ENCODE data around the gene EIF5A2. TPM values are rescaled to one million over a fixed set of nuclear protein-coding genes. Genes with fewer than 3 reads are reported as not detected.

EIF5A2 gene
- total RNA-seq = 10 to 100 TPM; 12.9 to 34.8 (median 22.8) TPM
- total RNA-seq (2013) = 14.0 TPM

GRCh38 chr3:170908235-170909116, at the start of gene EIF5A2:
EIF5A2 (minus strand) TSS chr3:170908637; CDS start chr3:170907806, 831 bp downstream.
- Mint-ChIP-seq H3K27ac (peak within 1 kb of the TSS; percentile 87 to 89), H3K27me3 (ENCODE audit: low read depth in 2 of 2) (no peaks in the 10 kb centered on the region), H3K4me1 (peaks cover 23 to 29% of the 10 kb centered on the region in 2 donors), H3K9me3 (no peaks in the 10 kb centered on the region), H3K36me3 (no peaks in the 10 kb centered on the region), H3K4me3 (peak within 1 kb of the TSS; percentile 98)
- ATAC-seq = peak; percentile 92 to 98 (median 94)
- Histone ChIP-seq H3K4me3 (ENCODE audit: low read length) (peak within 1 kb of the TSS; percentile 71), H3K27ac (ENCODE audit: low read length) (peak within 1 kb of the TSS; percentile 80), H3K4me1 (ENCODE audit: control insufficient read depth, insufficient read depth, low read length) (peaks cover 14% of the 10 kb centered on the region), H3K27me3 (ENCODE audit: control insufficient read depth, insufficient read depth, low read length) (no peaks in the 10 kb centered on the region), H3K36me3 (ENCODE audit: control insufficient read depth, insufficient read depth, low read length) (no peaks in the 10 kb centered on the region), H3K9me3 (ENCODE audit: control insufficient read depth, insufficient read depth, low read length) (peaks cover 13% of the 10 kb centered on the region)
- TF ChIP-seq, protein P1, sequence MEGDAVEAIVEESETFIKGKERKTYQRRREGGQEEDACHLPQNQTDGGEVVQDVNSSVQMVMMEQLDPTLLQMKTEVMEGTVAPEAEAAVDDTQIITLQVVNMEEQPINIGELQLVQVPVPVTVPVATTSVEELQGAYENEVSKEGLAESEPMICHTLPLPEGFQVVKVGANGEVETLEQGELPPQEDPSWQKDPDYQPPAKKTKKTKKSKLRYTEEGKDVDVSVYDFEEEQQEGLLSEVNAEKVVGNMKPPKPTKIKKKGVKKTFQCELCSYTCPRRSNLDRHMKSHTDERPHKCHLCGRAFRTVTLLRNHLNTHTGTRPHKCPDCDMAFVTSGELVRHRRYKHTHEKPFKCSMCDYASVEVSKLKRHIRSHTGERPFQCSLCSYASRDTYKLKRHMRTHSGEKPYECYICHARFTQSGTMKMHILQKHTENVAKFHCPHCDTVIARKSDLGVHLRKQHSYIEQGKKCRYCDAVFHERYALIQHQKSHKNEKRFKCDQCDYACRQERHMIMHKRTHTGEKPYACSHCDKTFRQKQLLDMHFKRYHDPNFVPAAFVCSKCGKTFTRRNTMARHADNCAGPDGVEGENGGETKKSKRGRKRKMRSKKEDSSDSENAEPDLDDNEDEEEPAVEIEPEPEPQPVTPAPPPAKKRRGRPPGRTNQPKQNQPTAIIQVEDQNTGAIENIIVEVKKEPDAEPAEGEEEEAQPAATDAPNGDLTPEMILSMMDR (IDR thresholded peaks at IDR 0.05) = no peak
- peak; percentile 91 to 98 for DNase-seq
- 16% methylated on average over 73 of the region's 73 CpGs for WGBS (ENCODE audit: insufficient coverage)
- intact Hi-C loops (cut with micrococcal nuclease) = loop anchor here (1.0 to 5.0 kb wide), 3 partner anchors 38 to 551 kb away; partner anchors contain the start of genes RPL22L1 and SKIL

GRCh38 chr3:170956647-170957046, 48.2 kb upstream of the EIF5A2 start:
- Mint-ChIP-seq H3K27ac (no peak overlapping the region), H3K4me3 (no peak overlapping the region), H3K36me3 (no peaks in the 10 kb centered on the region), H3K27me3 (ENCODE audit: low read depth in 2 of 2) (peaks cover 21 to 33% of the 10 kb centered on the region in 2 donors), H3K9me3 (no peaks in the 10 kb centered on the region), H3K4me1 (peaks cover 0 to 2% of the 10 kb centered on the region in 2 donors)
- Histone ChIP-seq H3K9me3 (ENCODE audit: control insufficient read depth, insufficient read depth, low read length) (no peaks in the 10 kb centered on the region), H3K27ac (ENCODE audit: low read length) (no peak overlapping the region), H3K27me3 (ENCODE audit: control insufficient read depth, insufficient read depth, low read length) (peaks cover 2% of the 10 kb centered on the region), H3K4me1 (ENCODE audit: control insufficient read depth, insufficient read depth, low read length) (no peaks in the 10 kb centered on the region), H3K36me3 (ENCODE audit: control insufficient read depth, insufficient read depth, low read length) (no peaks in the 10 kb centered on the region), H3K4me3 (ENCODE audit: low read length) (no peak overlapping the region)
- ATAC-seq (no peak), DNase-seq (no peak)
- TF ChIP-seq, protein P1 (IDR thresholded peaks at IDR 0.05) = no peak
- intact Hi-C loops (cut with micrococcal nuclease) = no loop called here

DNA sequence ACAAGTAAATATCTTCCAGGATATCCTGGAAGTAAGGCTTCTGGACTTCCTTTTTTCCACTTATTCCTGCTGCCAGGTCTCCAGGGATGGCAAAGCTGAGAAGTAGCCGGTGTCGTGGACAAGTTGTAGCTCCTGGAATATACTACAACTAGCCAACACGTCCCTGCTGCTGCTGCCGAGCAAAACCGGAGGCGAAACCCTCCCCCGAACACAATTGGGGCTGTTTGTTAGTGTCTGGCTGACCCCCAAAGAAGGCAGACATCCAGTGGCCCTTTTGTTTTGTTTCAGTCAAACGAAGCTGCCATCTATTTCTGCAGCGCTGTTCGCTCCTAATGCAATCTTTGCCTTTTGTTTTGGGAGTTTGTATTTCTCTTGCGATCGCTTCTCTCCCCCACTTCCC, 45.3 kb upstream of the EIF5A2 start:
- TF ChIP-seq, protein P1 (IDR thresholded peaks at IDR 0.05) = no peak
- no peaks in the 10 kb centered on the region for H3K4me1 Mint-ChIP-seq
- Histone ChIP-seq H3K9me3 (ENCODE audit: control insufficient read depth, insufficient read depth, low read length) (no peaks in the 10 kb centered on the region), H3K4me1 (ENCODE audit: control insufficient read depth, insufficient read depth, low read length) (no peaks in the 10 kb centered on the region), H3K36me3 (ENCODE audit: control insufficient read depth, insufficient read depth, low read length) (no peaks in the 10 kb centered on the region), H3K4me3 (ENCODE audit: low read length) (no peak overlapping the region), H3K27ac (ENCODE audit: low read length) (no peak overlapping the region), H3K27me3 (ENCODE audit: control insufficient read depth, insufficient read depth, low read length) (peaks cover 2% of the 10 kb centered on the region)
- WGBS (ENCODE audit: insufficient coverage) = 92% methylated on average over 12 of the region's 12 CpGs
- no peaks in the 10 kb centered on the region for H3K36me3 Mint-ChIP-seq
- intact Hi-C loops (cut with micrococcal nuclease) = no loop called here
- DNase-seq (no peak), ATAC-seq (no peak)
- H3K27me3 Mint-ChIP-seq (ENCODE audit: low read depth in 2 of 2) = peaks cover 14 to 39% of the 10 kb centered on the region in 2 donors
- H3K27ac Mint-ChIP-seq = no peak overlapping the region
- no peaks in the 10 kb centered on the region for H3K9me3 Mint-ChIP-seq
- no peak overlapping the region for H3K4me3 Mint-ChIP-seq

Measured in natural killer cell (primary cell).